CD4-positive, alpha-beta T cell treated with Interleukin-10 for 1 hour (primary cell): ENCODE data around the gene MORC3.
"Not testable (repeated sequence)": the region's sequence is repeated elsewhere in the genome, so short reads cannot be mapped to it uniquely, and the experiment has no call there.

ENCODE experiments used
- DNase-seq: peaks from one replicate; pipeline ENCODE4 v3.0.0-alpha.2; 2020

Gene MORC3

DNA sequence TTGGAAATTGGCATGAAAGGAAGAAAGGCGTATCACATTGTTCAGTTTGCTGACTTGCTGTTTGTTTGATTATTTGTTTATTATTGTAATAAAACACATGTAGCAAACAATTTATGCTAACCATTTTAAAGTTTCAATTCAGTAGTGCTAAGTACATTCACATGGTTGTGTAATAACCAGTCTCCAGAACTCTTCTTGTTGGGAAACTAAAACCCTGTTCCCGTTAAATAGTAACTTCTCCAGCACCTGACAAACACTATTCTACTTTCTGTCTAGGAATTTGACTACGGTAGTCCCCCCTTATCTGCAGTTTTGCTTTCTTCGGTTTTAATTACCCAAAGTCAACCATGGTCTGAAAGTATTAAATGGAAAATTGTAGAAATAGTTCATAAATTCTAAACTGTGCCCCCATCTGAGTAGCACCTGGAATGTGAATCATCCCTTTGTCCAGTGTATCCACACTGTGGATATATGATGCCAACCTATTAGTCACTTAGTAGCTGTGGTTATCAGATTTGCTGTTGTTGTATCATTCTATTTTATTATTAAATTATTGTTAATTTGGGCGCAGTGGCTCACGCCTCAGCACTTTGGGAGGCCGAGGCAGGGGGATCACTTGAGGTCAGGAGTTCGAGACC is 5.5 kb downstream of the MORC3 start:
- no peak for DNase-seq

DNA sequence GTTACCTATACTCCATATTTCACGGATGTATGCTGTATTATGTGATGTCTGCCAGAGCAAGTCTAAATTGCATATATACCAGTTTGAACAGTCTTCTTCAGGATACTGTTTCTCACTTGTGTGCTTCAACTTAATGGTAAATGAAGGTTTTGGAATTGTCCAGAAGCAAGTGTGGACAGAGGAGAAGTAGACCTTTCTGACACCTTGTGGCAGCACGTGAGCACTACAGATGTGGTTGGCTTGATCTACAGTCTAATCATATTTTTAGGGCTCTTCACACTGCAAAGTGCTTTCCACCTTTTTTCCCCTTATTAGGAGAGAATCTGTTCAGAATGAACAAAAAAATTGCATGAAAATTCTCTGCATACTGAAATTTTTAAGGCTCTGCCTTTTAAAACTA is 10.9 kb downstream of the MORC3 start:
- DNase-seq, result peak; percentile 66

DNA sequence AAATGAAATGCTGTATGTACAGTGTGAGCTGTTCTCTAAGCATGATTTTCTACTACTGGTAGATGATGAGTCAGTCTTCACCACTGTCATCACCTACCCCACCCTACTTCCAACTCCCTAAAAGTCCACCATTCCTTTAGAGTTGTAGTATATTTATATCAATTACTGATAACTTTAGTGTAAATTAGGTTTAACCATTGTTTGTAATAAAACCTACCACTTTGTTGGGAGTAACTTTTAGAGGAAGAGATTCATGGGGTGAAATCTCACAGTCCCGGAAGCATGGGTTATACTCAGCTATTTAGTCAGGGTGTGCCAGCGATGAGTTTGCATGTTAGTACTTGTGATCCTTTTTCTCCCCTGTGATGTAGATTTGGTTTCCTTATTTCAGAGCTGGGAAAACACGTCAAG is 17.1 kb downstream of the MORC3 start:
- no peak for DNase-seq

DNA sequence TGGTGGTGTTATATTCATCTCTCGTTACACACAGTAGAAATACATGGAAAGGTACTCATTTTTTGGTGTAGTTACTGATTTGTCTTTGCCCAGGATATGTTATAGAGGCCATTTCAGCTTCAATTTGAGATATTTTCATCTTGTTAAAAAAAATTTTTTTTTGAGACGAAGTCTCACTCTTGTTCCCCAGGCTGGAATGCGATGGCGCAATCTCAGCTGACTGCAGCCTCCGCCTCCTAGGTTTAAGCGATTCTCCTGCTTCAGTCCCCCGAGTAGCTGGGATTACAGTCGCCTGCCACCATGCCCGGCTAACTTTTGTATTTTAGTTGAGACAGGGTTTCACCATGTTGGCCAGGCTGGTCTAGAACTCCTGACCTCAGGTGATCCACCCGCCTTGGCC is 19.0 kb downstream of the MORC3 start:
- no peak for DNase-seq

DNA sequence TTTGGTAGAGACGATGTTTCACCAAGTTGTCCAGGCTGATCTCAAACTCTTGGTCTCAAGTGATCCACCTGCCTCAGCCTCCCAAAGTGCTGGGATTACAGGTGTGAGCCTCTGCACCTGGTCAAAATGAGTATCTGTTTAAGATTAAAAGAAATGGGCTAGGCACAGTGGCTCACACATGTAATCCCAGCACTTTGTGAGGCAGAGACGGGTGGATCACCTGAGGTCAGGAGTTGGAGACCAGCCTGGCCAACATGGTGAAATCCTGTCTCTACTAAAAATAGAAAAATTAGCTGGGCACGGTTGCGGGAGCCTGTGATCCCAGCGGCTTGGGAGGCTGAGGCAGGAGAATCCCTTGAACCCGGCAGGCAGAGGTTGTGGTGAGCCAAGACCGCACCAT is 22.6 kb downstream of the MORC3 start:
- not testable (repeated sequence) for DNase-seq

DNA sequence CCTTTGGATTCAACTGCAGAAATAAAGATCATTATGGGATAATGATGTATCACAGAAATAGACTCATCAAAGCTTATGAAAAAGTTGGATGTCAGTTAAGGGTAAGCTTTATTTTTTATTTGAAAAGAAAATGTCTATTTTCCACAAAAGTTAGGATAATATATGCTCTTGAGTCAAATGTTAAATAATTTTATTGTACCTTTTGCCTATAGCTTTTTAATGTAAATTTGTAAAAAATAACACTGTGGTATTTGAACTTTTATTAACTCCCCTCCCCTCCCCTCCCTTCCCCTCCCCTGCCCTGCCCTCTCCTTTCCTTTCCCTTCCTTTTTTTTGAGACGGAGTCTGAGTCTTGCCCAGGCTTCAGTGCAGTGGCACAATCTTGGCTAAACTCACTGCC is 24.9 kb downstream of the MORC3 start:
- no peak for DNase-seq

DNA sequence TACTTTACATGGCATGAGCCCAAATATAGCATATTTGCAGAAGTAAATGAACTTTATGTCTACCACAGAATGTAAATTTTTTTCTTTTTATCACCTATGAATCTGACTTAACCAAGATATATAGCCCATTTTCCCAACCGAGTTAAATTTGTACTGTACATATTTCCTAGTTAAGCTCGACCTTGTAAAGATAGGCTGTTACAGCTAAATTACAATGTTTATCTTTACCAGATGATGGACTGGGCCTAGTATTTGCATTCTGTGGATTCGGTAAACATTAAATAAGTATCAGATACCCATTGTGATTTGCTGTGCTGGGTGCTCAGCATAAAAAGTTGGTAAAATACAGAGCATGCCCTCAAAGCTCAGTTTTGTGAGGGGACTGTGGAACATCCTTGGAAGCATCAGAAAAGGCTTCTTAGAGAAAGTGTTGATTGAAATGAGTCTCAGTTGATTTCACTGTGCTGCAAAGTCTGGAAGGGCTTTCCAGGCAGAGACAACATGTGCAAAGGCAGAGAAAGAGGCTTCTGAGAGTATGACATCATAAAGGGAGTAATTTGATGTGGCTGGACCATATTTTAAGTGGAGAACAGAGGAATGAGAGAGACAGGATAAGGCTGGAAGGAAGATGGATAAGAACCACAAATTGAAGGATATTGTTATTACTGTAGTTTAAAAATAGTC is 27.4 kb downstream of the MORC3 start:
- no peak for DNase-seq

DNA sequence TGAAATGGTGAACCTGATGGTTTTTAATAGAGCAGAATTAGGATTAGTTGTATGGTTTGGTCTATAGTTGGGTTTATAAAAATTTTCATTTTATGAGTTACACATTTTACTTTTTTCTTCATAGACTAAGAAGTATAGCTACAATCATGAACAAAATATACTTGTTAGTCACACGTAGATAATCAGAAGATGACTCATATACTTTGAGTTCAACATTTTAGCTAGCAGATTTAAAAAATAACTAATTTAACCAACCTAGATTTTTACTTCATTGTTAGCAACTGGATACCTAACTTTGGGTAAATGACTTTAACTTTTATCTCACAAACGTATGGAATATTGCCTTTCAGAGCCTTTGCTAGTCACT is 27.9 kb downstream of the MORC3 start:
- DNase-seq, result no peak

DNA sequence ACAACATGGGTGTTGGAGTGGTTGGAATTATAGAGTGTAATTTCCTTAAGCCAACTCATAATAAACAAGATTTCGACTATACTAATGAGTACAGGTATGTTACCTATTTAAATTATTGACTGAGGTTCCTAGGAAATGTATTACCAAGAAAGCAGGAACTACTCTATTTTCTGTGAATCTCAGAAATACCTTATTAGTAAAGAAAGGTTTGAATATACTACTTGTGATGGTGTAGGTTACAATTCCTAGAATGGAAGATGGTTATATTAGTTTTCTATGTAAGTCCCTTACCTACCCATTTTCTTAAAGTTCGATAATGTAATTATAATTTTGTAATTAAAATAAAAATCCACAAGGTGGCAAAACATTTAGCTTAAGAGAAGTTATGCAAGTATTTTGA is 29.3 kb downstream of the MORC3 start:
- no peak for DNase-seq

DNA sequence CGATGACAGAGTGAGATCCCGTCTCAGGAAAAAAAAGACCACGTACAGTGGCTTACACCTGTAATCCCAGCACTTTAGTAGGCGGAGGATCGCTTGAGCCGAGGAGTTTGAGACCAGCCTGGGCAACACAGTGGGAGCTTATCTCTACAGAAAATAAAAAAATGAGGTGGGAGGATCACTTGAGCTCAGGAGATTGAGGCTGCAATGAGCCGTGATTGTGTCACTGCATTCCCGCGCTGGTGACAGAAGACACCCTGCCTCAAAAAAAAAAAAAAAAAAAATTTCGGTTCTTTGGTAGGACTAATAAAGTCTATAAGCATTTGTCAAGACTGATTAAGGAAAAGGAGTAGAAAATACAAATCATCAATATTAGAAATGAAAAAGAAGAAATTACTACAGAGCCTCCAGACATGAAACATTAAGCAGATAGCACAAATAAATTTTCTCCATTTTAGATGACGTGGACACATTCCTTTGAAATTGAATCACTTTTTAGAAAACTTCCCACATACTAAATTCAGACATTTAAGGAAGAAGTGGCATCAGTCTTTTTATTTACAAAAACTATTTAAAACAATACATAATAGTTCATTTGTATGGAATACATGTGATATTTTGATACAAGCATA is 30.4 kb downstream of the MORC3 start:
- DNase-seq, result no peak

DNA sequence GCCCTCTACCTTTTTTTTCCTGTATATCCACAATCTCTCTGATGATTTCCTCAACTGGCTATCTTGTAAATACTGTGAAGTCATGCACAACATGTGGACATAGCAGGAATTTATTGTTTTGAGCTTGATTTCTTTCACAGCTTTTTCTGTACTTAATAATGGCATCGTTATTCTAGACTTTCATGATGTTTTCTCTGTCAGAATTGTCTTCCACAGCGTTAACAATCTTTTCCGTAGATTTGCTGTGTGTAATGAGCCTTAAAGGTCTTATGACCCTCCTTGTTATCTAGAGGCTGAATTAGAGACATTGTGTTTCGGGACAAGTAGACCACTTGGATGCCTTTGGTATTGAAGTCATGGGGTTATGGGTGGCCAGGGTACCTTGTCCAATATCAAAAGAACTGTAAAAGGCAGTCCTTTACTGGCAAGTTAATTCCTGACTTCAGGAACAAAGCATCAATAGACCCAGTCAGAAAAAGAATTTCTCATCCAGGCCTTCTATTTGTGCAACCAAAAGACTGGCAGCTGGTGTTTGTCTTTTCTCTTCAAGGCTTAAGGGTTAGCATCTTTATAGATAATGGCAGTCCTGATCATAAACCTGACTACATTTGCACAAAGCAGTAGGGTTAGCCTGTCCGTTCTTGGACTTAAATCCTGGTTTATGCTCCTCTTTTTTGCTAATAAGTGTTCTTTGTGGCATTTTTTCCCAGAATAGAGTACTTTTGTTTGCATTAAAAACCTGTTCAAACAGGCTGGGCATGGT is 35.1 kb downstream of the MORC3 start:
- DNase-seq, result no peak

DNA sequence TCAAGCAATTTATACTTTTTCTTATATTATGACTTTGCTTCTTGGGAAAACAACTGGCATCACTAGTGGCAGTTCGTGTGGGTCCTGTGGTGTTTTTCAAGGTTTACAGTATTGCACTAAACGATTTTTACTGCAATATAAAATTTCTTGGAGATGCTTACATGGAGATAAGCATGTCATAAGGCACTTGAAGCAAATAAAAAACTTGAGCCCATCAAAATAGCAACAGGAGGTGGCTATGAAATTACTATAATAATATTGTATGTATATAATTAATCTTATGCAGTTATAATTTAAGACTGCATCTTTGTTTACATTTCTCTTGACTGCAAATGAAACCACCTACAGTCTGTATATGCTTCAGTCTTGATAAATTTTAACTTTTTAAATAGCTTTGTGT is 35.9 kb downstream of the MORC3 start:
- DNase-seq, result no peak

DNA sequence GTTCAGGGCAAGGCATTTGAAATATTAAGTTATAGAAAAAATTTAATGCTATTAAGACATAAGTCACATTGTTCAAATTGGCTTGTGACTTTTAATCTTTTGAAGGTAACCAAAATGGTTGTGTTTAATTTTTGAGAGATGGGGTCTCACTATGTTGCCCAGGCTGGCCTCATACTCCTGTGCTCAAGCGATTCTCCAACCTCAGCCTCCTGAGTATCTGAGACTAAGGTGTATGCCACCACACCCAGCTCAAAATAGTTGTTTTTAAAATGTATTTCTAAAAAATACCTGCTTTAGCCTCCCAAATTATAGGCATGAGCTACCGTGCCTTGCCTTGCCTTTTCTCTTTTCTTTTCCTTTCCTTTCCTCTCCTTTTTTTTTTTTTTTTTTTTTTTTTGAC is 39.2 kb downstream of the MORC3 start:
- DNase-seq, result no peak

DNA sequence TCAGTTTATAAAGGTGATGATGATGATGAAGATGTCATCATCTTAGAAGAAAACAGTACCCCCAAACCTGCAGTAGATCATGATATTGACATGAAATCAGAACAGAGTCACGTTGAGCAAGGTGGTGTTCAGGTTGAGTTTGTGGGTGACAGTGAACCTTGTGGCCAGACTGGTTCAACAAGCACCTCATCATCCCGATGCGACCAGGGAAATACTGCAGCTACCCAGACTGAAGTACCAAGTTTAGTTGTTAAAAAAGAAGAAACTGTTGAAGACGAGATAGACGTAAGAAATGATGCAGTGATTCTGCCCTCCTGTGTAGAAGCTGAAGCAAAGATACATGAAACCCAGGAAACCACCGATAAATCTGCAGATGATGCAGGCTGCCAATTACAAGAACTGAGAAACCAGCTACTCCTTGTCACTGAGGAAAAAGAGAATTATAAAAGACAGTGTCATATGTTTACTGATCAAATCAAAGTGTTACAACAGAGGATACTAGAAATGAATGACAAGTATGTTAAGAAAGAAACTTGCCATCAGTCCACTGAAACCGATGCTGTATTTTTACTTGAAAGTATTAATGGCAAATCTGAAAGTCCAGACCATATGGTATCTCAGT is 49.2 kb downstream of the MORC3 start:
- no peak for DNase-seq

DNA sequence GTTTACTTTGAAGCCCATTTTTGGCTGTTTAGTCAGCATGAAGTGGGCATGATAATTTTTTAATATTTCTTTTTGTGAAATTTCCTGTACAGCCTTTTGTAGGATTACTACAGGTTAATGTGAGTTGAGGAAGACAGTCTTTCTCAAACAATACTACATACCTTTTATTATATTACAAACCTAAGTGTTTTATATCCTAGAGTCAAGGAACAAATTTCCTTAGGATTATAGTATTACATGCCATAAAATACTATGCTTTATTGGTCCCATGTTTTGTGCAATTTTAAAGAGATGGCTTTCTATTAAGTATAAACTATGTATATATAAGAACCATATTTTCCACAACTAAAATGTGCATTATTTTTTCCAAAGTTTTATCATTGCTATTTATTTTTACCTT is 56.0 kb downstream of the MORC3 start:
- DNase-seq, result no peak

DNA sequence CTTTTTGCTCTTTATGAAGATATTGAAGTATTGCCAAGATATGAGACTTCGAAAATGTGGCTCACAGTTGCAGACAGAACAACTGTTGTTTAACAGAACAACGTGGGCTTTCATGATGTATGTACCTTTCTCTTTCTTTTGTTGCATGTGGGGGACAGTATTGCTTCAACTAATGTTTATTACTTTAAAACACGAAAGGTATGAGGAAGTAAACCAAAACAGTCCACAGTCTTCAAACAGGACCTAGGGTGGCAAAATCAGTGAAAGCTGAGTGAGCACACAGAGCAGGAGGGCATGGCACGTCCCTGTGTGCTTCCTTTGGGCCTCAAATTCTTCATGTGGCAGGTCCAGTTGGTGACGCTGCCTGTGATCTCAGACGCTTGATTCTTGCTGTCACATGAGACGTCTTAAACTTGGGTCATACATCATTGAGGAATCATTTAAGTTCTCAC is 57.4 kb downstream of the MORC3 start:
- DNase-seq, result no peak

DNA sequence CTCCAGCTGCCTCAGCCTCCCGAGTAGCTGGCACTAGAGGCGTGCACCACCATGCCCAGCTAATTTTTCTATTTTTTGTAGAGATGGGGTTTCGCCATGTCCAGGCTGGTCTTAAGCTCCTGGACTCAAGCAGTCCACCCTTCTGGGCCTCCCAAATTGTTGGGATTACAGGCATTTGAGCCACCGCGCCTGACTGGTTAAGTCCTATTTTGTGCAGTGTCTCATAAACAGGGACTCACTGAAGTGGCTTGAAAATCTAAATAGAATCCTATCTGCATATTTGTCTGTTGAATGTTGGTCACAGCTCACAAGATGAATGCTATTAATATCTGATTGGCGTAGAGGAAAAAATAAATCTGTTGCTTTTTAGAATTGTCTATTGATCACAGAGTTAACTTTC is 59.3 kb downstream of the MORC3 start:
- no peak for DNase-seq

DNA sequence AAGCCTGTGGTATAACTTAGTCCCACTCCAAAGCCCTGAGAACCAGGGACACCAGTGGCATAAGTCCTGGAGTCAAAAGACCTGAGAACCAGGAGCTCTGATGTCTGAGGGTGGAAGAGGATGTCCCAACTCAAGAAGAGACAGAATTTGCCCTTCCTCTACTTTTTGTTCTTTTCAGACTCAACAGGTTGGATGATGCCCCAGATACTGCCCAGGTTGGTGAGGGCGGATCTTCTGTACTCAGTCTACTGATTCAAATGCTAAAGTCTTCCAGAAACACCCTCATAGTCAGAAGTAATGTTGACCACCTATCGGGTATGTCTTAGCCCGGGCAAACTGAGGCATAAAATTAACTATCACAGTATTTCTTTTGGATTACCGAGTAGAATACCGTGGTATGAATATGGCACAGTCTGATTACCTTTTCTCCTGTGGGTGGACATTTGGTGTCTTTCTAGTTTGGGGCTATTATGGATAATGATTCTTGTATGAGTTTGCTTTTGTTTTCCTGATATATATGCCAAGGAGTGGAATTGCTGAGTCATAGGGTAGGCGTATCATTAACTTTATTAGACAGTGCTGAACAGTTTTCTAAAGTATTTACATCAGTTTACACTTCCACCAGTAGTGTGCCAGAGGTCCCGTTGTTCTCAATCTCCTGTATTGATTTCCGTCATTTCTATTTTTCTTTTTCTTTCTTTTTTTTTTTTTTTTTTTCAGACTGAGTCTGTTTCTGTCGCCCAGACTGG is 62.0 kb downstream of the MORC3 start:
- no peak for DNase-seq

DNA sequence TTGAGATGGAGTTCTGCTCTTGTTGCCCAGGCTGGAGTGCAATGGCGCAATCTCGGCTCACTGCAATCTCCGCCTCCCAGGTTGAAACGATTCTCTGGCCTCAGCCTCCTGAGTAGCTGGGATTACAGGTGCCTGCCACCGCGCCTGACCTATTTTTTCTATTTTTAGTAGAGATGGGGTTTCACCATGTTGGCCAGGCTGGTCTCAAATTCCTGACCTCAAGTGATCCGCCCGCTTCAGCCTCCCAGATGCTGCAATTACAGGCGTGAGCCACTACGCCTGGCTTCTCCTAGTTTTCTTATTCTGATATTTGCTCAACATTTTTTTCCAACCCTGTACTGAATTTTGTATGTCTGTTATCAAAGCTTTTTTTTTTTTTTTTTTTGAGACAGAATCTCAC is 62.7 kb downstream of the MORC3 start:
- not testable (repeated sequence) for DNase-seq

DNA sequence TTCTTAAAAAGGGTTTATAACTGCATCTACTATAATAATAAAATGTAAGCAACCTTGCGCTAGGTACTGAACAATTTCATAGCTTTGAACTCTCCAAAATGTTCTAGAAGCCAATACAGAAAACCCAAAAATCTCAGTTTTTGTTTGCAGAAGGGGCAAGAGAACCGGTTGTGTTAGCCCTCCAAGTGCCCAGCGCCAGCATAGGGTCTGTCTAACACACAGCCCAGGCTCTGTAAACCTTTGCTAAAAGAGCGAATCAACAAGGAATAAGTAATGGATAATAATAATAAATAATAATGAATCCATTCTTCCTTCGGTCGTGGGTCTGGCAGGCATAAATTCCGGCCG is 64.9 kb downstream of the MORC3 start:
- DNase-seq, result no peak

DNA sequence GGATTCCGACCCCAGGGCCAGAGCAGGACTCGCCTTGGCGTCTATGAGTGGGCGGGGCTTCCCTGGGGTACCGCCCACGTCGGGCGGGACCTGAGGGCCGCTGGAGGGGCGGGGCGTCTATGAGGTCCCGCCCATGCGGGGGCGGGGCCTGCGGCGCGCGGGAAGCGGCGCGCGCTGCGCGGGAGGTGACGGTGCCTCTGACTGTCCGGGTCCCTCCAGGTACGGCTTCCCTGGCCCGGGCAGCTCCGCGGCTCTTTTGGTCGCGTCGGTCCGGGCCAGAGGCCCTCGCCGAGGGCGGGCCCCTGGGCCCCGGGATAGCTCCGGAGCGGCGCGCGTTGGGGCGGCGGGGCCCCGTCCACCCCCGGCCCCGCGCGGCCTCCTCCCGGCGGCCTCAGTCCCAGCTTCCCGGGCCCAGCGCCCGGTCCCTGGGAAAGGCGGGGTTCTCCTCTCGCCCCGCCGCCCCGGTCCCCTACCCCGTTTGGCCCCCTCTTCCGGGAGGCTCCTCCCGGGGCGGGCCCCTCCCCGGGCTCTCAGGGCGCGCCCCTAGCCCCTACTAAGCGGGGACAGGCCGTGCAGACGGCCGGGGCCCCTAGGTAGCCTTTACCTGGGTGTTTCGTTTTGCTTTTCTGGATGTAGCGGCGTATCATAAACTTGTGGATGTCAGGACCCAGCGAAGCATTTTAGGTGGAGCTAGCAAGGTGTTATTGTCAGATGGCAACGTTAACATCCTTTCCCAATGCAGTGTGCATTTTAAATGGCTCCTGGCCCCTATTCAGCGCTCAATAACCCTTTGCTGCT is 65.4 kb downstream of the MORC3 start, which contains the start of gene CHAF1B:
CHAF1B (plus strand) TSS at position 160 of the 798 bp plus-strand sequence. CDS start 745 bp downstream, outside the sequence.
- peak; percentile 85 for DNase-seq
